KOPT-K1 (cell line): ENCODE measurements around the gene OR4K2.
"Not testable (repeated sequence)": the region's sequence is repeated elsewhere in the genome, so short reads cannot be mapped to it uniquely, and the experiment has no call there.

ENCODE experiments used
- H3K27ac ChIP-seq: fragments of 200-600 bp; sonication (generic); 2 replicates; pipeline ENCODE4 v1.5.1; 2016; ENCODE audit warnings: antibody characterized with exemption, mild to moderate bottlenecking, low read depth, low read length; ENCODE audit not compliant: poor library complexity, severe bottlenecking
- H3K36me3 ChIP-seq: fragments of 200-600 bp; sonication (generic); 2 replicates; pipeline ENCODE4 v1.5.1; 2017; ENCODE audit warnings: antibody characterized with exemption, mild to moderate bottlenecking, low read length, moderate library complexity; ENCODE audit not compliant: insufficient read depth
- H3K9me3 ChIP-seq: fragments of 200-600 bp; sonication (generic); 2 replicates; pipeline ENCODE4 v1.5.1; 2017; ENCODE audit warnings: antibody characterized with exemption, low read length, mild to moderate bottlenecking; ENCODE audit not compliant: insufficient read depth, poor library complexity, severe bottlenecking

Gene OR4K2

GRCh38 chr14:19874842-19875241, at the start of gene OR4K2:
Gene OR4K2, plus strand, starts transcription at chr14:19875142. Its CDS starts 1,126 bp downstream, at chr14:19876268.
- Histone ChIP-seq H3K36me3 (no peaks in the 10 kb centered on the region), H3K27ac (no peak within 1 kb of the TSS), H3K9me3 (no peaks in the 10 kb centered on the region)

DNA sequence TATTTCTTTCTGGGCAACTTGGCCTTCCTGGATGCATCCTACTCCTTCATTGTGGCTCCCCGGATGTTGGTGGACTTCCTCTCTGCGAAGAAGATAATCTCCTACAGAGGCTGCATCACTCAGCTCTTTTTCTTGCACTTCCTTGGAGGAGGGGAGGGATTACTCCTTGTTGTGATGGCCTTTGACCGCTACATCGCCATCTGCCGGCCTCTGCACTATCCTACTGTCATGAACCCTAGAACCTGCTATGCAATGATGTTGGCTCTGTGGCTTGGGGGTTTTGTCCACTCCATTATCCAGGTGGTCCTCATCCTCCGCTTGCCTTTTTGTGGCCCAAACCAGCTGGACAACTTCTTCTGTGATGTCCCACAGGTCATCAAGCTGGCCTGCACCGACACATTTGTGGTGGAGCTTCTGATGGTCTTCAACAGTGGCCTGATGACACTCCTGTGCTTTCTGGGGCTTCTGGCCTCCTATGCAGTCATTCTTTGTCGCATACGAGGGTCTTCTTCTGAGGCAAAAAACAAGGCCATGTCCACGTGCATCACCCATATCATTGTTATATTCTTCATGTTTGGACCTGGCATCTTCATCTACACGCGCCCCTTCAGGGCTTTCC, 47.2 kb upstream of the OR4K2 start:
- H3K36me3 ChIP-seq, H3K9me3 ChIP-seq, H3K27ac ChIP-seq: not testable (repeated sequence)

DNA sequence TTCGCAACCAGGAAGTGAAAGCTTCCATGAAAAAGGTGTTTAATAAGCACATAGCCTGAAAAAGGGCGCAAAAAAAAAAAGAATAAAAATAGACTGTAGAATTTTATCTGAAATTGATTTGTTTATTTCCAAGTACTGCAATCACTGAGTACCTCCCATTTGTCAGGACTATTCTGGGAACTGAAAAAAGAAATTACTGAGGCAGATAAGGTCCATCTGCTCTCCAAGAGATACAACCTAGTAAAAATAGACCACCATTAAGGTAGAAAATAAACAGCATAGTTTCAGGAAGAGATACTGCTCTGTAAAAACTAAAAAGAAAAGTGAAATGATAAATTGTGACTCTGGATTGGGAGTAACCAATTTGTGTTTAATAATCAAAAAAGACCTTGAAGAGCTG, 46.6 kb upstream of the OR4K2 start:
- H3K36me3 ChIP-seq: no peaks in the 10 kb centered on the region
- H3K9me3 ChIP-seq: no peaks in the 10 kb centered on the region

DNA sequence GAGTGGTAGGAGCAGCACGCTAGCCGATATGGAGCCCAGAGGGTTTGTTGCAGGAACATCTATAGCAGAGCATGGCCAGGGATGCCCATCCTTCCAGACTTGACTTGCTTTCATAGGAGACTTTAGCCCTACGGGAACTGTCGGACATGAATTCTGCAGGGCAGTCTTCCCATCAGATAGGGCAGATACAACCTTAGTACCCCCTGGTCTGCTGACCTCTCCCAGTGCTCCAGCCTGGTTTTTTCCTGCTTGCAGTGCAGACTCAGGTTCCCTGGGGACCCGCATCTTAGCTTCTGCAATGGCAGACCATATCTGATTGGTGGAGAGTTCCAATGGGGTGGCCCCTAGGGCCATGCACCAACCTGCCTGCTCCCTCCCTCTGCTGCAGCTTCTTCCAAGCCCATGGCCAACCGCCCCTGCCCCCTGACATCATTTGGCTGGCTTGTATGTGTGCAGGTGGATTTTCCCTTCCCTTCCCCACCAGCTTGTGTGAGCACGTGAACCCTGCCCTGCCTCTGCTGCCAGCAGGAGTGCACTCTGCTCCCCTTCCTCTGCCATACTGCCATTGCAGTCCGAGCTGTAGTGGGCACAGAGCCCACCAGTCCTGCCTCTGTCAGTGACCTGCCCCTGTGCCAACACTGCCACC, 40.6 kb upstream of the OR4K2 start:
- H3K36me3 ChIP-seq, H3K9me3 ChIP-seq, H3K27ac ChIP-seq: not testable (repeated sequence)

More for the DNA sequence above, 46.6 kb upstream of the OR4K2 start:
- H3K27ac ChIP-seq: no peak overlapping the region

- Histone ChIP-seq H3K36me3 (no peaks in the 10 kb centered on the region), H3K9me3 (no peaks in the 10 kb centered on the region)
Observed at GRCh38 chr14:19838433-19838832, 36.5 kb upstream of the OR4K2 start.

GRCh38 chr14:19851365-19851764, 23.6 kb upstream of the OR4K2 start:
- H3K27ac ChIP-seq: no peak overlapping the region
- H3K9me3 ChIP-seq: no peaks in the 10 kb centered on the region
- H3K36me3 ChIP-seq: no peaks in the 10 kb centered on the region

More at GRCh38 chr14:19838433-19838832, 36.5 kb upstream of the OR4K2 start:
- no peak overlapping the region for H3K27ac ChIP-seq

DNA sequence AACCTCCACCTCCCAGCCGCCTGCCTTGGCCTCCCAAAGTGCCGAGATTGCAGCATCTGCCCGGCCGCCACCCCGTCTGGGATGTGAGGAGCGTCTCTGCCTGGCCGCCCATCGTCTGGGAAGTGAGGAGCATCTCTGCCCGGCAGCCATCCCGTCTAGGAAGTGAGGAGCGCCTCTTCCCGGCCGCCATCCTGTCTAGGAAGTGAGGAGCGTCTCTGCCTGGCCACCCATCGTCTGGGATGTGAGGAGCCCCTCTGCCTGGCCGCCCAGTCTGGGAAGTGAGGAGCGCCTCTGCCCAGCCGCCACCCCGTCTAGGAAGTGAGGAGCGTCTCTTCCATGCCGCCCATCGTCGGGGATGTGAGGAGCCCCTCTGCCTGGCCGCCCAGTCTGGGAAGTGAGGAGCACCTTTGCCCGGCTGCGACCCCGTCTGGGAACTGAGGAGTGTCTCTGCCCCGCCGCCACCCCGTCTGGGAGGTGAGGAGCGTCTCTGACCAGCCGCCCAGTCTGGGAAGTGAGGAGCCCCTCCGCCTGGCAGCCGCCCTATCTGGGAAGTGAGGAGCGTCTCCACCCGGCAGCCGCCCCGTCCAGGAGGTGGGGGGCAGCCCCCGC, 8.8 kb upstream of the OR4K2 start:
- H3K9me3 ChIP-seq, H3K27ac ChIP-seq, H3K36me3 ChIP-seq: not testable (repeated sequence)

- Histone ChIP-seq H3K27ac (no peak overlapping the region), H3K9me3 (no peaks in the 10 kb centered on the region), H3K36me3 (no peaks in the 10 kb centered on the region)
Observed at GRCh38 chr14:19873178-19873577, 1.8 kb upstream of the OR4K2 start.

- Histone ChIP-seq H3K36me3 (no peaks in the 10 kb centered on the region), H3K9me3 (no peaks in the 10 kb centered on the region), H3K27ac (no peak overlapping the region)
Observed at GRCh38 chr14:19878029-19878642, 3.2 kb downstream of the OR4K2 start.

- H3K36me3 ChIP-seq: no peaks in the 10 kb centered on the region
- peaks cover 32% of the 10 kb centered on the region for H3K9me3 ChIP-seq
- no peak overlapping the region for H3K27ac ChIP-seq
Observed at GRCh38 chr14:19895282-19895681, 20.3 kb downstream of the OR4K2 start.

DNA sequence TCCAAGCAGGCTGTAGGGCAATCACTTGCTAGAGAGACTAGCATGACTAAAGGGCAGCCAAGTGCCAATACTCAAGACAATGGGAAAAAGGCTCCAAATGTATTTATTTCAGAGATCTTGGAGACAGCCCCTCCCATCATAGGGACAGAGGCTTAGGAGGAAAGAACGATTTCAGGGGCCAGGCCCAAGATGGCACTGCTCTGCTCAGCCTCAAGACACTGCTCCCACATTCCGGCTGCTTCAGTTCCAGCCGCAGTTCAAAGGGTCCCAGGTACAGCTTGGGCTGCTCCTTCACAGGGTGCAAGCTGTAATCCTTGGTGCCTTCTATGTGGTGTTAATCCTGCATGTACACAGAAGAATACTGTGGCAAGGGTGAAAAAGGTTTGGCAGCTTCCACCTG, 26.1 kb downstream of the OR4K2 start:
- Histone ChIP-seq H3K27ac (no peak overlapping the region), H3K9me3 (peaks cover 11% of the 10 kb centered on the region), H3K36me3 (no peaks in the 10 kb centered on the region)

DNA sequence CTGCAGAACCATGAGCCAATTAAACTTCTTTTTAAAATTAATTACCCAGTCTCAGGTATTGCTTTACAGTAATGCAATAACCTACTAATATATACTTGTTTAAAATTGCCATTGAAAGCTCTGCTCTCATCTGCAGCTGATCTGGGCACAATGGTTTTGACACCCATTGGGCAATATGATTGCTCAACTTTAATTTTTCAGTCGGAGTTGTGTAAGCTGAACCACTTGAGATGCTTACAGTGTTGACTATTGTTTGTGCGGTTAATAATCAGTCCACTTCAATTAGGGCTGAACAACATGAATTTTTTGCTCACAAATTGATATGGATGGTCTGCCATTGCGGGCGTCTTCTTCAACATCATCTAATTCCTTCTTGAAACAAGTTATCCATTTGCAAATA, 27.5 kb downstream of the OR4K2 start:
- no peaks in the 10 kb centered on the region for H3K9me3 ChIP-seq
- H3K27ac ChIP-seq: no peak overlapping the region
- no peaks in the 10 kb centered on the region for H3K36me3 ChIP-seq

GRCh38 chr14:19906665-19907064, 31.7 kb downstream of the OR4K2 start:
- Histone ChIP-seq H3K9me3 (no peaks in the 10 kb centered on the region), H3K27ac (no peak overlapping the region), H3K36me3 (no peaks in the 10 kb centered on the region)

- Histone ChIP-seq H3K9me3 (no peaks in the 10 kb centered on the region), H3K36me3 (no peaks in the 10 kb centered on the region), H3K27ac (no peak overlapping the region)
Observed at GRCh38 chr14:19911114-19911513, 36.2 kb downstream of the OR4K2 start.

DNA sequence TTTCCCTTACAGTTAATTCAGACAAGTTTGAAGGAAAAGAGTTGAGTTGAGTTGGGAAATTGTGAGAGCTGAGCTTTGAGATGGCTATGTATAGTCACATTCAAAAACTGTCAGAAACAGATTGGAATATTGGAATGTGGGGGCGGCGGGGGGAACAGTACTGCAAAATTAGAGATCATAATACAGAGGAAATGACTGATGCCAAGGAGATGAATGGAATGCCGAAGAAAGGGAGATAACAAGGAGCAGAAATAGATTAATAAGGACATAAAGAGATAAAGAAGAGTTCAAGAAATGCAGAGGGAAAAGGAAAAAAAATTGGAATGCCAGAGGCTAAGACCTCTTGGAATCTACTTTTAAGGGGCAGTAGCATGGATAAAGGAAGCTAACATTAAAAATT, 42.3 kb downstream of the OR4K2 start:
- Histone ChIP-seq H3K9me3 (no peaks in the 10 kb centered on the region), H3K27ac (no peak overlapping the region), H3K36me3 (no peaks in the 10 kb centered on the region)
